ENCODE data around the gene ARFIP2. TPM values are rescaled to one million over a fixed set of nuclear protein-coding genes. Genes with fewer than 3 reads are reported as not detected.

Gene ARFIP2
- total RNA-seq, 1 donor from 2014 or later, result 64.5 TPM

DNA sequence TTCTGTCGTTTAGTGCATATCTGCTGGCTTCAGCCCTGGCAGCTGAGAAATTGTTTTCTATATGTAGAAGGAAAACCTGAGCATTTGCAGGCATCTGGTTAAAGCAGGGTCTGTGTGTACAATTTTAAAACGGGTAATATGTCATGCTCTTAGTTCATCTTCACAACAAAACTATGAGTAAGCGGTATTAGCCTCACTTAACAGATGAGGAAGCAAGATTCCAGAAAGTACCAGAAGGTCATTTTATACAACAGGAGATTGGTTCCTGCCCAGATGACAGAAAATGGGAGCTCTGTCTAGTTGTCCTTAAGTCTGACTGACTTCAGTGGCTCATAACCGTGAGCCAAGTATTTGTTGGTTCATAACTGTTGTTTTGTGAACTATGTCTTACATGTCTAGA is 1.3 kb upstream of the ARFIP2 start:
- DNase-seq (ENCODE audit: low read depth), result no peak

GRCh38 chr11:6481924-6482275 is 769 bp upstream of the ARFIP2 start:
- no peak for DNase-seq (ENCODE audit: low read depth)

- DNase-seq (ENCODE audit: low read depth), result no peak
Observed at GRCh38 chr11:6480299-6480914, 724 bp downstream of the ARFIP2 start.

DNA sequence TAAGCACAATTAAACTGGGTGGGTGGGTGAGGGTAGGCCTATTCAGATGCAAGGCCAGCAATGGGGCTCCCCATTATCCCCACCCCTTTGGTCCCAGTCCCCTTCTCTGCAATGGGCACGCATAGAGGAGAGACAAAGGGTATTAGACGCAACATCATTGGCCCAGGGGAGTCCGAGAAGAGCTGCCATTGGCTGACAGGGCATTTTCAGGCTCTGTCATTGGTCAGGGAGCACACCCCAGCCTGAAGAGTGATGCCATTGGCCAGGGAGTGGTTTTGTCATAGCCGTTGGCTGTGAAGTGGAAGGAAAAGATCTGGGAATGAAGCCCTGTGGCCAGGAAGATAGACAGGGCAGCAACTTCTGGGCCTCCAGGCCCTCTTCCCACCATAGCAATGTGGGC is 4.6 kb downstream of the ARFIP2 start:
- no peak for DNase-seq (ENCODE audit: low read depth)

- no peak for DNase-seq (ENCODE audit: low read depth)
Observed at GRCh38 chr11:6475936-6476335, 5.2 kb downstream of the ARFIP2 start.

- no peak for DNase-seq (ENCODE audit: low read depth)
Observed at GRCh38 chr11:6474806-6475500, 6.2 kb downstream of the ARFIP2 start.

- no peak for DNase-seq (ENCODE audit: low read depth)
Observed at GRCh38 chr11:6474413-6474792, 6.7 kb downstream of the ARFIP2 start.

DNA sequence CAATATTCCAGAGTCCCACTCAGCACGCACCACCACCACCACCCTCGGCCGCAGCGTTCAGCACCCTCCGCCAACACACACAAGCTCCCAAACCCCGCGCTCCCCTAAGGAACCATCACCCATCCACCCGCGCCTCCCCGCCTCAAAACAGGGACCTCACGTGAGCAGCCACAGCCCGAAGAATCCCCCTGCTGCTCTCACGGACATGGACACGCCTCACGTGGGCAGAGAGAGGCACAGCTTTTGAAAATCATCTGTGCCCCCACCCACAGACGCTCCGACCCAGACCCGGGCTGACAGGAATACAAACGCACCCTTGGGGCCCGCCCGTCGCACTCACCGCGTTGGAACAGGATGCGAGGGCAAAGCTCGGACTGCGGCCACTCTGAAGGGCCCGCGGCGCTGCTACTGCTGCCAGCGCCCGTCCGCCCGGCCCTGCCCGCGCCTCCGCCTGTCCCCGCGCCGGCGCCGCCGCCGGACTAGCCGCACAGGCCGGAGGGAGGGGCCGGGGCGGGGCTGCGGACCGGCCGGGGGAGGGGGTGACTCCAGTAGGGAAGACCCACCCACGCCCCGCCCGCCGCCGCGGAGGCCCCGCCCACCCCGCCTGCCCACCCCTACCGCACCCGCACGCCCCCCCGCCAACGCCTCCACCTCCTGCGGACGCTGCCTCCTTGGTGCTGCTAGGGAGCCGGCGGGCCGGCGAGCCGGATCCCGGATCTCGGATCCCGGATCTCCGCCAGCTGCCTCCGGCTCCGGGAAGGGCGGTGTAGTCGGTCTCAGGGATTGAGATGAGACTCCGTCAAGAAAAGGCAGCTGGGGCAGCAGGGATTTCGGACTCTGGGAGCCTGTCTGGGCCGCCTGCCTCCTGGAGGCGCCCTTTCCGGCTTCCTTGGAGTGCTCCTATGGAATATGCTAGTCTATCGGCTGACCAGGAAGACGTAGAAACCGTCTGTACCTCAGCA is 7.4 kb downstream of the ARFIP2 start, which contains the start of gene TRIM3:
TRIM3 (minus strand) TSS at position 491 of the 962 bp plus-strand sequence. CDS start 8,246 bp downstream, outside the sequence.
- DNase-seq (ENCODE audit: low read depth), result peak; percentile 54

DNA sequence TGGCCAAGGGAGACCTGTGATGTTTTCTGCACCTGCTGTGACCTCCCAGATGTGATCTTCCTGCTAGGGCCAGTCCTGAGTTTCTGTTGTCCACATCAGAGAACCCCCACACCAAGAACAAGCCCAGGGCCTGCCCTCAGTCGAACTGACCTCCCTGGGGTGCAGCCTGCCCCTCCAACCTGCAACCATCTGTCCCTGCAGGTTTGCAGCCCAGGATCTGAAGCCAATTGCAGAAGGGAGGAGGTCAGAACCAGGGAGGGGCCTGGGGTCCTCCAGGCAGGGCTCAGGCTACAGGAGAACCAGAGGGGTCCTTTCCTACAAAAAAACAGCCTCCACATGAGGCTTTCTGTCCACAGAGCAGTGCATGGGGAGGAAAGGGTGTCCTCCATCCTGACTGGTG is 8.2 kb downstream of the ARFIP2 start:
- DNase-seq (ENCODE audit: low read depth), result no peak

DNA sequence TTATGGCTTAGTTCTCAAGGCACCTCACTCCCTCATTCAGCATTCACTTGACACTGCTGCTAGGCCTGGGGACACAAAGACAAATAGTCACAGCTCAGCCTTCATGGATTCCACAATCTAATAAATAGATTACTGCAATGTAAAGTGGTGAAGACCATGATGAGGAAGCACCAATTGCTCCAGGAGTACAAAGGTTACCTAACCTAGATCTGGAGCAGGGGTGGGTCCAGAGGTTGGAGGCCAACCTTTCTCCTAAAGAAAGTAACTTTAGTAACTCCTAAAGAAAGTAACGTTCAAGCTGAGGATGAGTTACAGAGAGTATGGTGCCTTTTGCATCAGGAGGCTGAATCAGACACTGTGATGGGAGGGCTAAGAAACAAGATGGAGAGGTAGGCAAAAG is 11.5 kb downstream of the ARFIP2 start:
- no peak for DNase-seq (ENCODE audit: low read depth)

GRCh38 chr11:6468712-6469495 is 12.2 kb downstream of the ARFIP2 start:
- peak; percentile 84 for DNase-seq (ENCODE audit: low read depth)

DNA sequence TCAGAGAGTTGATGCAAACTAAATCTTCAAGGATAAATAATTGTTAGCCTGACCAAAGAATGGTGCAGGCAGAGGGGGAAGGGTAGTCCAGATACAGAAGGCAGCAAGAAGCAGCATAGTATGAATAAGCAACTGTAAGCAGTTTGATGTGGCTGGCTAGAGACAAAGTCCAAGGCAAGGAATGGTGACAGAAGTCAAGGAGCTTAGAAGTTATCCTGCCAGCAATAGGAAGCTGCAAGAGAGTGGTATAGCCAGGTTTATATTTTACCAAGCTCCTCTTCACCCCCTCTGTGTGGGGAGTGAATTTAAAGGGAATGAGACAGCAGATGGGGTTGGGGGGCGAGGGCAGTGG is 22.1 kb downstream of the ARFIP2 start:
- no peak for DNase-seq (ENCODE audit: low read depth)

- no peak for DNase-seq (ENCODE audit: low read depth)
Observed at GRCh38 chr11:6458352-6459098, 22.6 kb downstream of the ARFIP2 start.

GRCh38 chr11:6457581-6458320 is 23.4 kb downstream of the ARFIP2 start:
- no peak for DNase-seq (ENCODE audit: low read depth)

DNA sequence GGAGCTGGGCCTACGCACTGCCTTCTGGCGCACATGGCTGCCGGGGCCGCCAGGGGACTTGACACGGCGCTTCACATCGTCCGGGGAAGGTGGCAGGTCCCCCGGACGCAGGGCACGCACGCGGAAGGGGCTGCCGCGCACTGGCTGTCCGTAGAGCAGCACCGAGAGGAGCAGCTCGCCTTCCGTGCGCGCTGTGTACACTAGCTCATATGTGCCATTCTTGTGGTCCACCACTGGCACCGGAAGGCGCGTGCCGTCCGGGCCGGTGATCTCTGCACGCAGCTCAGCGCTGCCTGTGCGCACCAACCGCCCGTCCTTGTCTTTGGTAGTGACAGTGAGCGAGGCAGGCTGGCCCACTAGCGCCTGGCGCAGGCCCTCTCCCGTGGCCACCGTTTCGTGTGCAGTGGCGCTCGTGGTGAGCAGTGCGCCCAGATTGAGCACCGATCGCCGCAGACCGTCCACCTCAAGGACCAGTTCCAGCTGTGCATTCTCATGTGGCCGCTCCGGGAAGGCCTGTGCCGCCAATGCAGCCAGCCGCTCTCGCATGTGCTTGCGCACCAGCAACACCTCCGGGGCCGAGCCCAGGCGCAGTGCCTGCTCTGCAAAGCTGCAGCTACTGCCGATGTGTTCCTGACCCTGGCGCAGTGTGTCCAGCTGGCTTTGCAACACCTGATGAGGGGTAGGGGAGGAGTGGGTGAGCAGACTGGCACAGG is 24.6 kb downstream of the ARFIP2 start:
- no peak for DNase-seq (ENCODE audit: low read depth)

DNA sequence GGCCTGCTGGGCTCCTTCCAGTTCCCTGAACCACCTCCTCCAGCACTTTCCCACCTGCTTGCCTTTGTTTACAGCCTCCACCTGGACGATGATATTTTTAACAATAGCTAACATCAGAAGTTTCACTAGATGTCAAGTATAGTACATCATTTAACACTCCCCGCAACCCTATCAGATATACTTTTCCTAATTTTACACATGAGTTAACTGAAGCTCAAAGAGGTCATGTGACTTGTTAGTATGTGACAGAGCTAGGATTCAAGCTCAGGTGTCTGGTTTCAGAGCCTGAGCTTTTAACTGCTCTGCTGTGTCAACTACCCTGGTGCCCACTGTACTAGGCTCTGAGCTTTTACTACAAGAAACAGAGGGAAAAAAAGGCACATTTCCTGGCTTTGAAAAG is 26.1 kb downstream of the ARFIP2 start:
- no peak for DNase-seq (ENCODE audit: low read depth)

- DNase-seq (ENCODE audit: low read depth), result no peak
Observed at GRCh38 chr11:6453152-6453551, 28.0 kb downstream of the ARFIP2 start.

DNA sequence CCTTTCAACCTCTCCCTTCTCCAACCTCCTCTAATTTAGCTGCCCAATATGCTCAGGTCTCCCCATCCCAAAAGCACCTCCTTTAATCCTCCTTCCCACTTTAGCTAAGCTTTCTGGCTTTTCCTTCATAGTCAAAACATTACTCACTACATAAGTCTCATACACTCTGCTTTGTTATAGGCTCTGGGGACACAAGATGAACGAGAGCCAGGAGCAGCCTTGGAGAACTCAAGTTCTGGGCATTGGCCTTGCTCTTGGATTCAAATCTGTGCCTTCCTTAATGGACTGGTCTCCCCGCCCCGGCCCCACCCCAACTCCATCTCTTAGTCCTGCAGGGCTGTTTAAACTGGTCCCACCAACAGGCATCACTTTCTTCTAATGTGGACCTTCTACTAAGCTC is 28.9 kb downstream of the ARFIP2 start:
- no peak for DNase-seq (ENCODE audit: low read depth)

DNA sequence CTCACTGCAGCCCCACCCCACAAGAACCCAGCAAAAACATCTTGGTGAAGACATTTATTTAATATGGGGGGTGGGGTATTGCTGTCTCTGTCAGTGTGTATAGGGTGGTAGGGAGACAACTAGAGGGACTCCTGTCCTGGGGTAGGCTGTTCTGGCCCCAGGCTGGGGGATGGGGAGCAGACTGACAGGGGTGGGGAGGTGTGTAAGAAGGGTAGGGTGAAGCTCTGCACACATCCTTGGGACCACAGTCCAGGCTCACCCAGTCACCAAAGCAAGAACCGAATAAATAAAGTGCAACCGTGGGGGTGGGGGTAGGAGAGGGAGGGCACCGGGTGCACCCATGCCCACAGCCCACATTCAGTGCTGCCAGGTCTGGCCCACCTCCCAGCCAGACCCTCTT is 32.6 kb downstream of the ARFIP2 start:
- DNase-seq (ENCODE audit: low read depth), result no peak
